Smooth muscle cell (in vitro differentiated cells): Measurements from ENCODE around the gene UGT1A8. TPM values are rescaled to one million over a fixed set of nuclear protein-coding genes. Genes with fewer than 3 reads are reported as not detected.
"Not testable (repeated sequence)": the region's sequence is repeated elsewhere in the genome, so short reads cannot be mapped to it uniquely, and the experiment has no call there.

ENCODE experiments used
- DNase-seq: peaks from one replicate; lab custom pipeline; 2025; ENCODE audit not compliant: unreplicated experiment; lab: John Stamatoyannopoulos, UW
- H2AFZ ChIP-seq: fragments of 200-600 bp; sonication (generic); 2 replicates; pipeline ENCODE4 v1.6.0; 2016; ENCODE audit warnings: antibody characterized with exemption, low read depth, mild to moderate bottlenecking
- H3F3A ChIP-seq: fragments of 200-600 bp; sonication (generic); 2 replicates; pipeline ENCODE4 v1.6.0; 2017; ENCODE audit warnings: antibody characterized with exemption, low read depth
- H3K27ac ChIP-seq: fragments of 200-600 bp; sonication (generic); 2 replicates; pipeline ENCODE4 v1.5.1; 2016; ENCODE audit warnings: low read depth, mild to moderate bottlenecking
- H3K27me3 ChIP-seq: fragments of 200-600 bp; sonication (generic); 2 replicates; pipeline ENCODE4 v1.6.1; 2016; ENCODE audit warnings: low read depth, mild to moderate bottlenecking
- H3K36me3 ChIP-seq: fragments of 200-600 bp; sonication (generic); 2 replicates; pipeline ENCODE4 v1.5.1; 2016; ENCODE audit warnings: low read depth
- H3K4me1 ChIP-seq: fragments of 200-600 bp; sonication (generic); 2 replicates; pipeline ENCODE4 v1.5.1; 2016; ENCODE audit warnings: low read depth
- H3K4me2 ChIP-seq: fragments of 200-600 bp; sonication (generic); 2 replicates; pipeline ENCODE4 v1.6.0; 2016; ENCODE audit warnings: mild to moderate bottlenecking
- H3K4me3 ChIP-seq: fragments of 200-600 bp; sonication (generic); 2 replicates; pipeline ENCODE4 v1.5.1; 2016; ENCODE audit warnings: mild to moderate bottlenecking
- H3K79me2 ChIP-seq: fragments of 200-600 bp; sonication (generic); 2 replicates; pipeline ENCODE4 v1.6.0; 2016; ENCODE audit warnings: low read depth, mild to moderate bottlenecking
- H3K9ac ChIP-seq: fragments of 200-600 bp; sonication (generic); 2 replicates; pipeline ENCODE4 v1.6.0; 2016; ENCODE audit warnings: low read depth
- H3K9me3 ChIP-seq: fragments of 200-600 bp; sonication (generic); replicated peaks from 2 replicates; pipeline ENCODE4 v1.5.1; 2016; ENCODE audit warnings: low read depth
- H4K20me1 ChIP-seq: fragments of 200-600 bp; sonication (generic); 2 replicates; pipeline ENCODE4 v1.6.0; 2016; ENCODE audit warnings: low read depth
- WGBS: methylation state at CpG from one replicate; pipeline ENCODE4 v1.1.7; 2016; ENCODE audit warnings: low lambda C conversion rate; 5-methylcytosine and 5-hydroxymethylcytosine counted together
- polyA plus RNA-seq: library from polyadenylated mRNA; unstranded; fragments of >200 nt; fragmentation: Nextera tagmentation; extraction: Ambion mirVana; gene quantifications from 2 replicates; pipeline ENCODE4 v1.2.1, GENCODE V29; 2016
- total RNA-seq: library from RNA; depleted of rRNA; stranded (reverse); fragments of >200 nt; gene quantifications from 2 replicates; pipeline ENCODE4 v1.2.3, GENCODE V29; 2014
- TF ChIP-seq, protein P1 (sequence below): fragments of 200-600 bp; sonication (generic); IDR thresholded peaks from 2 replicates; pipeline ENCODE4 v1.5.1; 2017; ENCODE audit warnings: borderline replicate concordance, mild to moderate bottlenecking, antibody characterized with exemption; ENCODE audit not compliant: insufficient read depth, poor library complexity, severe bottlenecking

The UGT1A8 gene
- not detected in 2 replicates for total RNA-seq
- polyA plus RNA-seq, result not detected in 2 replicates

DNA sequence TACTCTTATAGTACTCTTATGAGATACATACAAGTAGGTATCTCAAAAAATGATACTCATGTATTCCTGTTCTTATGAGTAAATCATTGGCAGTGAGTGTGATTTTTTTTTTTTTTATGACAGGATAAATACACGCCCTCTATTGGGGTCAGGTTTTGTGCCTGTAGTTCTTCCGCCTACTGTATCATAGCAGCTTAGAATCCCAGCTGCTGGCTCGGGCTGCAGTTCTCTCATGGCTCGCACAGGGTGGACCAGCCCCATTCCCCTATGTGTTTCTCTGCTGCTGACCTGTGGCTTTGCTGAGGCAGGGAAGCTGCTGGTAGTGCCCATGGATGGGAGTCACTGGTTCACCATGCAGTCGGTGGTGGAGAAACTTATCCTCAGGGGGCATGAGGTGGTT lies at the start of gene UGT1A8:
Gene UGT1A8 (plus strand): TSS at position 158 of the 400 bp plus-strand sequence. CDS start 75 bp downstream, at position 233.
- not testable (repeated sequence) for H3K4me1 ChIP-seq, H3K79me2 ChIP-seq, H3K4me2 ChIP-seq, H3K27me3 ChIP-seq, H3K36me3 ChIP-seq, H4K20me1 ChIP-seq, H3K4me3 ChIP-seq, H3K9me3 ChIP-seq, DNase-seq, H3F3A ChIP-seq, H2AFZ ChIP-seq, H3K9ac ChIP-seq, H3K27ac ChIP-seq
- 84% methylated on average over 5 of the region's 5 CpGs for WGBS

DNA sequence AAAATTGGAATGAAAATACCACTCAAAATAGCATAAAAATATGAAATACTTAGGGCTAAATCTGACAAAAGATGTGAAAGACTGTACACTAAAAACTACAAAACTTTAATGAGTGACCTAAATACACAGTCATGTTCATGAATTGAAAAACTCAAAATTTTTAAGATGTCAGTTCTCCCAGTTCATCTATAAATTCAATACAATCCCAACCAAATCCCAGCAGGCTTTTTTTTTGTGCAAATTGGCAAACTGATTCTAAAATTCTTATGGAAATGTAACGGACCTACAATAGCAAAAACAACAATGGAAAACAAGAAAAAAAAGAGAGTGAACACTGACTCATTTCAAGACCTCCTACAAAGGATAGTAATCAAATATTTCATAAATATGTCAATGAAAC lies 46.4 kb upstream of the UGT1A8 start:
- Histone ChIP-seq H2AFZ (no peak overlapping the region), H3K9me3 (no peaks in the 10 kb centered on the region), H3K4me3 (no peak overlapping the region), H4K20me1 (no peaks in the 10 kb centered on the region), H3F3A (no peaks in the 10 kb centered on the region), H3K36me3 (no peaks in the 10 kb centered on the region), H3K4me2 (no peak overlapping the region), H3K4me1 (no peaks in the 10 kb centered on the region), H3K79me2 (no peaks in the 10 kb centered on the region), H3K27ac (no peak overlapping the region), H3K27me3 (no peaks in the 10 kb centered on the region), H3K9ac (no peak overlapping the region)
- TF ChIP-seq, protein P1, sequence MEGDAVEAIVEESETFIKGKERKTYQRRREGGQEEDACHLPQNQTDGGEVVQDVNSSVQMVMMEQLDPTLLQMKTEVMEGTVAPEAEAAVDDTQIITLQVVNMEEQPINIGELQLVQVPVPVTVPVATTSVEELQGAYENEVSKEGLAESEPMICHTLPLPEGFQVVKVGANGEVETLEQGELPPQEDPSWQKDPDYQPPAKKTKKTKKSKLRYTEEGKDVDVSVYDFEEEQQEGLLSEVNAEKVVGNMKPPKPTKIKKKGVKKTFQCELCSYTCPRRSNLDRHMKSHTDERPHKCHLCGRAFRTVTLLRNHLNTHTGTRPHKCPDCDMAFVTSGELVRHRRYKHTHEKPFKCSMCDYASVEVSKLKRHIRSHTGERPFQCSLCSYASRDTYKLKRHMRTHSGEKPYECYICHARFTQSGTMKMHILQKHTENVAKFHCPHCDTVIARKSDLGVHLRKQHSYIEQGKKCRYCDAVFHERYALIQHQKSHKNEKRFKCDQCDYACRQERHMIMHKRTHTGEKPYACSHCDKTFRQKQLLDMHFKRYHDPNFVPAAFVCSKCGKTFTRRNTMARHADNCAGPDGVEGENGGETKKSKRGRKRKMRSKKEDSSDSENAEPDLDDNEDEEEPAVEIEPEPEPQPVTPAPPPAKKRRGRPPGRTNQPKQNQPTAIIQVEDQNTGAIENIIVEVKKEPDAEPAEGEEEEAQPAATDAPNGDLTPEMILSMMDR, result no peak
- no peak for DNase-seq
- 81% methylated on average over 1 of the region's 1 CpG for WGBS

DNA sequence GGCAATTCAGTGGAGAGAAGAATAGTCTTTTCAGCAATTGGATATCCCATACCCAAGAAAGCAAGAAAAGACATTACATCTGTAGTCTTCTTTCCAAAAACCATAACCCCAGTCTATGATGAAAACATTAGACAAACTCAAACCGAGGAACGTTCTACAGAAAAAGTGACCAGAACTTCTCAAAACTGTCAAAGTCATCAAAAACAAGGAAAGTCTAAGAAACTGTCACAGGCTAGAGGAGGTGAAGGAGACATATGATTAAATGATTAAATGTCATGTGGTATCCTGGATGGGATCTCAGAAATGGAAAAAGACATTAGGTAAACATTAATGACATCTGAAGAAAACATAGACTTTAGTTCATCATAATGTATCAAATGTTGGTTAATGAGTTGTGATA lies 46.0 kb upstream of the UGT1A8 start:
- no peak overlapping the region for H2AFZ ChIP-seq
- H4K20me1 ChIP-seq, result no peaks in the 10 kb centered on the region
- TF ChIP-seq, protein P1, result no peak
- no peaks in the 10 kb centered on the region for H3K36me3 ChIP-seq
- no peak for DNase-seq
- no peak overlapping the region for H3K4me2 ChIP-seq
- no peaks in the 10 kb centered on the region for H3K27me3 ChIP-seq
- no peaks in the 10 kb centered on the region for H3K79me2 ChIP-seq
- H3K4me3 ChIP-seq, result no peak overlapping the region
- H3K9me3 ChIP-seq, result no peaks in the 10 kb centered on the region
- H3K9ac ChIP-seq, result no peak overlapping the region
- no peaks in the 10 kb centered on the region for H3F3A ChIP-seq
- 87% methylated on average over 2 of the region's 2 CpGs for WGBS
- no peak overlapping the region for H3K27ac ChIP-seq
- no peaks in the 10 kb centered on the region for H3K4me1 ChIP-seq

DNA sequence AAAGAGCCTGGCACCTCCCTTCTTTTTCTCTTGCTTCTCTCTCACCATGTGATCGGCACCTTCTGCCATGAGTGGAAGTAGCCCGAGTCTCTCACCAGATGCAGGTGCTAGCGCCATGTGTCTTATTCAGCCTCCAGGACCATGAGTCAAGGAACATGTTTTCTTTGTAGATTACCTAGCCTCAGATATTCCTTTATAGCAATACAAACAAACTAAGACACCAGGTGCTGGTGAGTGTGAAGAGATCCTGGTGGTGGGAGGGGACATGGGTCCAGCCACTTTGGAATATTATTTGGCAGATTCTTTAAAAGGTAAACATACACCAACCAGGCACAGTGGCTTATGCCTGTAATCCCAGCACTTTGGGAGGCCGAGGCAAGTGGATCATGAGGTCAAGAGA lies 45.0 kb upstream of the UGT1A8 start:
- Histone ChIP-seq H3K4me2 (no peak overlapping the region), H3K4me3 (no peak overlapping the region), H3F3A (no peaks in the 10 kb centered on the region), H3K4me1 (no peaks in the 10 kb centered on the region), H3K9ac (no peak overlapping the region), H3K27ac (no peak overlapping the region), H2AFZ (no peak overlapping the region), H3K9me3 (no peaks in the 10 kb centered on the region), H3K36me3 (no peaks in the 10 kb centered on the region), H3K79me2 (no peaks in the 10 kb centered on the region), H3K27me3 (no peaks in the 10 kb centered on the region), H4K20me1 (no peaks in the 10 kb centered on the region)
- 88% methylated on average over 4 of the region's 4 CpGs for WGBS
- DNase-seq, result no peak
- TF ChIP-seq, protein P1, result no peak

DNA sequence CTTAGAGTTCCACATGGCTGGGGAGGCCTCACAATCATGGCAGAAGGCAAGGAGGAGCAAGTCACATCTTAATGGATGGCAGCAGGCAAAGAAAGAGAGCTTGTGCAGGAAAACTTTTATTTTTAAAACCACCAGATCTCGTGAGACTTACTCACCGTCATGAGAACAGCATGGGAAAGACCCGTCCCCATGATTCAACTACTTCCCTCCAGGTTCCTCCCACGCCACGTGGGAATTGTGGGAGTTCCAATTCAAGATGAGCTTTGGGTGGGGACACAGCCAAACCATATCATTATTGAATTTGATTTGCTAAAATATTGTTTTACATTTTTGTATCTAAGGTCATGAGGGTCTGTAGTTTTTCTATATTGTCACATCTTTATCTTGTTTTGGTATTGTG lies 40.1 kb upstream of the UGT1A8 start:
- H3K4me3 ChIP-seq, H3K79me2 ChIP-seq, H3K4me1 ChIP-seq, H3K27ac ChIP-seq, H3F3A ChIP-seq, H3K27me3 ChIP-seq, H4K20me1 ChIP-seq, DNase-seq, H3K9me3 ChIP-seq, H3K36me3 ChIP-seq, H2AFZ ChIP-seq, H3K9ac ChIP-seq, H3K4me2 ChIP-seq: not testable (repeated sequence)
- WGBS, result 72% methylated on average over 5 of the region's 5 CpGs

DNA sequence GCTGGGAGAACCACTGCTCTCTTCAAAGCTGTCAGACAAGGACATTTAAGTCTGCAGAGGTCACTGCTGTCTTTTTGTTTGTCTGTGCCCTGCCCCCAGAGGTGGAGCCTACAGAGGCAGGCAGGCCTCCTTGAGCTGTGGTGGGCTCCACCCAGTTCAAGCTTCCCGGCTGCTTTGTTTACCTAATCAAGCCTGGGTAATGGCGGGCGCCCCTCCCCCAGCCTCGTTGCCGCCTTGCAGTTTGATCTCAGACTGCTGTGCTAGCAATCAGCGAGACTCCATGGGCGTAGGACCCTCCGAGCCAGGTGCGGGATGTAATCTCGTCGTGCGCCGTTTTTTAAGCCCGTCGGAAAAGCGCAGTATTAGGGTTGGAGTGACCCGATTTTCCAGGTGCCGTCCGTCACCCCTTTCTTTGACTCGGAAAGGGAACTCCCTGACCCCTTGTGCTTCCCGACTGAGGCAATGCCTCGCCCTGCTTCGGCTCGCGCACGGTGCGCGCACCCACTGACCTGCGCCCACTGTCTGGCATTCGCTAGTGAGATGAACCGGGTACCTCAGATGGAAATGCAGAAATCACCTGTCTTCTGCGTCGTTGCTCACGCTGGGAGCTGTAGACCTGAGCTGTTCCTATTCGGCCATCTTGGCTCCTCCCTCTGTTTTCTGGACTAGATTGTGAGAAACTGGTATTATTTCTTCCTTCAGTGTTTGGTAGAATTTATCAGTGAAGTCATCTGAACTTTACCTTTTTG lies 34.0 kb upstream of the UGT1A8 start:
- not testable (repeated sequence) for H3K9ac ChIP-seq, H3K4me1 ChIP-seq, H3K79me2 ChIP-seq, H2AFZ ChIP-seq, H3K4me2 ChIP-seq, H3F3A ChIP-seq, H3K36me3 ChIP-seq, H3K9me3 ChIP-seq, DNase-seq, H3K4me3 ChIP-seq, H3K27me3 ChIP-seq, H4K20me1 ChIP-seq, H3K27ac ChIP-seq
- 79% methylated on average over 35 of the region's 35 CpGs for WGBS
